ENCODE results near the gene PIP4P1.

DNA sequence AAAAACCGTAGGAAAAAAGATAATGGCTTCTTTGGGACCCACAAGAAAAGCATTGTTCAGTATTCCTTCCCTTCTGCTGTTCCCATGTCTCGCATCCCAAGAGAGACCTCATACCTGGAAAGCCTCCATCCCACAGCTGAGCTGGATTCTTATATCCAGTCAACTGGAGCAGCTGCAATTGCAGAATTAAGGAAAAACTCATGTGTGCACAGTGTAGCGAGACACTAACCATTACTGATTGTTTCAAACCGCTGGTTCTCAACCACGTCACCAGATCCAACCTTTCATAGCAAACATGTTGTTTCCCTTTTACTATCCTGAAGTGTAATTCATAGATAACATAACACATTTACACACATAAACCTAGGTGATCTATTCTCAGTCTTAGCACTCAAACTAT is 38.6 kb upstream of the PIP4P1 start:
- TF ChIP-seq POLR2A (IDR thresholded peaks at IDR 0.05; ENCODE audit: low read length) = no peak
- no peak for TF ChIP-seq GATA1 (IDR thresholded peaks at IDR 0.05; ENCODE audit: low read depth, low read length)
